ENCODE measurements around the gene P2RY2.
A peak's percentile ranks its signal among the peaks of the same experiment; 100 is the strongest.

P2RY2 gene

GRCh38 chr11:73245461-73245860 is 27.4 kb downstream of the P2RY2 start:
- H3K27ac ChIP-seq (replicated peaks; ENCODE audit: low read length): no peak overlapping the region
- no peak overlapping the region for H2BK15ac ChIP-seq (ENCODE audit: low read length)
- no peak overlapping the region for H3K4me2 ChIP-seq (ENCODE audit: insufficient read depth, low read length, poor library complexity, severe bottlenecking)
- H3K36me3 ChIP-seq (replicated peaks in 1 of 2; ENCODE audit: control insufficient read depth in 2 of 2, insufficient read depth in 2 of 2, low read length in 2 of 2): no peaks in the 10 kb centered on the region
- no peak overlapping the region for H2BK12ac ChIP-seq (ENCODE audit: low read length)
- no peak overlapping the region for H3K23ac ChIP-seq (ENCODE audit: low read depth, low read length, poor library complexity)
- no peak overlapping the region for H3K14ac ChIP-seq (ENCODE audit: low read length)
- WGBS, 2 donors (ENCODE audit: extremely low coverage in 2 of 2, insufficient read length in 2 of 2, insufficient replicate concordance in 1 of 2): no CpG with 5 or more reads among the region's 6 CpGs
- no peak overlapping the region for H3K4ac ChIP-seq (ENCODE audit: low read length)
- no peaks in the 10 kb centered on the region for H3K27me3 ChIP-seq (ENCODE audit: control insufficient read depth in 3 of 3, insufficient read depth in 3 of 3, low read depth in 1 of 3, low read length in 3 of 3)
- no peak overlapping the region for H2BK120ac ChIP-seq (ENCODE audit: low read depth, low read length)
- no peak for DNase-seq (ENCODE audit: low spot score)
- H4K91ac ChIP-seq (ENCODE audit: low read depth, low read length, poor library complexity): no peak overlapping the region
- no peak overlapping the region for H3K4me3 ChIP-seq (ENCODE audit: low read length in 2 of 2)
- peaks cover 2 to 18% of the 10 kb centered on the region in 2 donors for H3K4me1 ChIP-seq (ENCODE audit: control insufficient read depth in 2 of 2, insufficient read depth in 1 of 2, low read depth in 1 of 2, low read length in 2 of 2)
- no peaks in the 10 kb centered on the region for H3K9me3 ChIP-seq (replicated peaks in 1 of 2; ENCODE audit: control insufficient read depth in 2 of 2, insufficient read depth in 1 of 2, low read depth in 1 of 2, low read length in 2 of 2)
- H3K18ac ChIP-seq (ENCODE audit: low read length): peak overlapping the region; percentile 11
- peak overlapping the region; percentile 33 for H2AFZ ChIP-seq (ENCODE audit: low read length)
- H2AK5ac ChIP-seq (ENCODE audit: low read depth, low read length): no peak overlapping the region
- H3K9ac ChIP-seq (ENCODE audit: low read depth, low read length, poor library complexity): no peak overlapping the region
- H2BK5ac ChIP-seq (ENCODE audit: low read length): no peak overlapping the region
- H4K8ac ChIP-seq (ENCODE audit: low read depth, low read length): no peak overlapping the region
- no peaks in the 10 kb centered on the region for H3K79me1 ChIP-seq (ENCODE audit: low read depth, low read length)

- no peak overlapping the region for H4K91ac ChIP-seq (ENCODE audit: low read depth, low read length, poor library complexity)
- no peak overlapping the region for H3K27ac ChIP-seq (replicated peaks; ENCODE audit: low read length)
- H3K36me3 ChIP-seq (replicated peaks in 1 of 2; ENCODE audit: control insufficient read depth in 2 of 2, insufficient read depth in 2 of 2, low read length in 2 of 2): no peaks in the 10 kb centered on the region
- no CpG with 5 or more reads among the region's 2 CpGs for WGBS, 2 donors (ENCODE audit: extremely low coverage in 2 of 2, insufficient read length in 2 of 2, insufficient replicate concordance in 1 of 2)
- H2BK120ac ChIP-seq (ENCODE audit: low read depth, low read length): no peak overlapping the region
- no peak overlapping the region for H2AK5ac ChIP-seq (ENCODE audit: low read depth, low read length)
- no peak overlapping the region for H3K23ac ChIP-seq (ENCODE audit: low read depth, low read length, poor library complexity)
- no peak overlapping the region for H3K18ac ChIP-seq (ENCODE audit: low read length)
- H3K79me1 ChIP-seq (ENCODE audit: low read depth, low read length): no peaks in the 10 kb centered on the region
- no peak for DNase-seq (ENCODE audit: low spot score)
- H2BK15ac ChIP-seq (ENCODE audit: low read length): no peak overlapping the region
- H3K4me2 ChIP-seq (ENCODE audit: insufficient read depth, low read length, poor library complexity, severe bottlenecking): no peak overlapping the region
- H2AFZ ChIP-seq (ENCODE audit: low read length): no peak overlapping the region
- H2BK12ac ChIP-seq (ENCODE audit: low read length): no peak overlapping the region
- peaks cover 2 to 18% of the 10 kb centered on the region in 2 donors for H3K4me1 ChIP-seq (ENCODE audit: control insufficient read depth in 2 of 2, insufficient read depth in 1 of 2, low read depth in 1 of 2, low read length in 2 of 2)
- no peak overlapping the region for H4K8ac ChIP-seq (ENCODE audit: low read depth, low read length)
- no peak overlapping the region for H3K9ac ChIP-seq (ENCODE audit: low read depth, low read length, poor library complexity)
- H3K27me3 ChIP-seq (ENCODE audit: control insufficient read depth in 3 of 3, insufficient read depth in 3 of 3, low read depth in 1 of 3, low read length in 3 of 3): no peaks in the 10 kb centered on the region
- no peak overlapping the region for H3K14ac ChIP-seq (ENCODE audit: low read length)
- no peak overlapping the region for H3K4me3 ChIP-seq (ENCODE audit: low read length in 2 of 2)
- H2BK5ac ChIP-seq (ENCODE audit: low read length): no peak overlapping the region
- H3K9me3 ChIP-seq (replicated peaks in 1 of 2; ENCODE audit: control insufficient read depth in 2 of 2, insufficient read depth in 1 of 2, low read depth in 1 of 2, low read length in 2 of 2): no peaks in the 10 kb centered on the region
- no peak overlapping the region for H3K4ac ChIP-seq (ENCODE audit: low read length)
Measured at GRCh38 chr11:73246303-73246702, 28.2 kb downstream of the P2RY2 start.

- no CpG with 5 or more reads among the region's 3 CpGs for WGBS, 2 donors (ENCODE audit: extremely low coverage in 2 of 2, insufficient read length in 2 of 2, insufficient replicate concordance in 1 of 2)
- H3K14ac ChIP-seq (ENCODE audit: low read length): no peak overlapping the region
Measured at GRCh38 chr11:73248526-73249185, 30.6 kb downstream of the P2RY2 start.

GRCh38 chr11:73249304-73249703 is 31.2 kb downstream of the P2RY2 start:
- H2BK15ac ChIP-seq (ENCODE audit: low read length): no peak overlapping the region
- H2AFZ ChIP-seq (ENCODE audit: low read length): no peak overlapping the region
- no peak overlapping the region for H3K4me3 ChIP-seq (ENCODE audit: low read length in 2 of 2)
- no peaks in the 10 kb centered on the region for H3K27me3 ChIP-seq (ENCODE audit: control insufficient read depth in 3 of 3, insufficient read depth in 3 of 3, low read depth in 1 of 3, low read length in 3 of 3)
- no CpG with 5 or more reads among the region's 5 CpGs for WGBS, 2 donors (ENCODE audit: extremely low coverage in 2 of 2, insufficient read length in 2 of 2, insufficient replicate concordance in 1 of 2)
- H4K91ac ChIP-seq (ENCODE audit: low read depth, low read length, poor library complexity): no peak overlapping the region
- H3K23ac ChIP-seq (ENCODE audit: low read depth, low read length, poor library complexity): no peak overlapping the region
- no peak overlapping the region for H3K18ac ChIP-seq (ENCODE audit: low read length)
- no peak overlapping the region for H3K9ac ChIP-seq (ENCODE audit: low read depth, low read length, poor library complexity)
- no peak overlapping the region for H3K4ac ChIP-seq (ENCODE audit: low read length)
- H2BK5ac ChIP-seq (ENCODE audit: low read length): no peak overlapping the region
- no peaks in the 10 kb centered on the region for H3K36me3 ChIP-seq (replicated peaks in 1 of 2; ENCODE audit: control insufficient read depth in 2 of 2, insufficient read depth in 2 of 2, low read length in 2 of 2)
- no peak overlapping the region for H4K8ac ChIP-seq (ENCODE audit: low read depth, low read length)
- no peak for DNase-seq (ENCODE audit: low spot score)
- H3K4me1 ChIP-seq (ENCODE audit: control insufficient read depth in 2 of 2, insufficient read depth in 1 of 2, low read depth in 1 of 2, low read length in 2 of 2): peaks cover 2 to 13% of the 10 kb centered on the region in 2 donors
- no peak overlapping the region for H2BK120ac ChIP-seq (ENCODE audit: low read depth, low read length)
- no peak overlapping the region for H3K27ac ChIP-seq (replicated peaks; ENCODE audit: low read length)
- H3K14ac ChIP-seq (ENCODE audit: low read length): no peak overlapping the region
- H2AK5ac ChIP-seq (ENCODE audit: low read depth, low read length): no peak overlapping the region
- H3K9me3 ChIP-seq (replicated peaks in 1 of 2; ENCODE audit: control insufficient read depth in 2 of 2, insufficient read depth in 1 of 2, low read depth in 1 of 2, low read length in 2 of 2): no peaks in the 10 kb centered on the region
- H3K4me2 ChIP-seq (ENCODE audit: insufficient read depth, low read length, poor library complexity, severe bottlenecking): no peak overlapping the region
- no peak overlapping the region for H2BK12ac ChIP-seq (ENCODE audit: low read length)
- no peaks in the 10 kb centered on the region for H3K79me1 ChIP-seq (ENCODE audit: low read depth, low read length)

More at GRCh38 chr11:73248526-73249185, 30.6 kb downstream of the P2RY2 start:
- H2AK5ac ChIP-seq (ENCODE audit: low read depth, low read length): no peak overlapping the region
- no peaks in the 10 kb centered on the region for H3K9me3 ChIP-seq (replicated peaks in 1 of 2; ENCODE audit: control insufficient read depth in 2 of 2, insufficient read depth in 1 of 2, low read depth in 1 of 2, low read length in 2 of 2)
- H3K27ac ChIP-seq (replicated peaks; ENCODE audit: low read length): no peak overlapping the region
- no peaks in the 10 kb centered on the region for H3K36me3 ChIP-seq (replicated peaks in 1 of 2; ENCODE audit: control insufficient read depth in 2 of 2, insufficient read depth in 2 of 2, low read length in 2 of 2)
- no peak overlapping the region for H2BK15ac ChIP-seq (ENCODE audit: low read length)
- no peak overlapping the region for H3K4ac ChIP-seq (ENCODE audit: low read length)
- H3K9ac ChIP-seq (ENCODE audit: low read depth, low read length, poor library complexity): no peak overlapping the region
- no peak overlapping the region for H4K91ac ChIP-seq (ENCODE audit: low read depth, low read length, poor library complexity)
- no peak overlapping the region for H2BK12ac ChIP-seq (ENCODE audit: low read length)
- no peak overlapping the region for H3K4me3 ChIP-seq (ENCODE audit: low read length in 2 of 2)
- H3K18ac ChIP-seq (ENCODE audit: low read length): no peak overlapping the region
- no peak overlapping the region for H2AFZ ChIP-seq (ENCODE audit: low read length)
- no peak for DNase-seq (ENCODE audit: low spot score)
- H2BK5ac ChIP-seq (ENCODE audit: low read length): no peak overlapping the region
- no peak overlapping the region for H2BK120ac ChIP-seq (ENCODE audit: low read depth, low read length)
- no peaks in the 10 kb centered on the region for H3K79me1 ChIP-seq (ENCODE audit: low read depth, low read length)
- H3K4me2 ChIP-seq (ENCODE audit: insufficient read depth, low read length, poor library complexity, severe bottlenecking): no peak overlapping the region
- H3K27me3 ChIP-seq (ENCODE audit: control insufficient read depth in 3 of 3, insufficient read depth in 3 of 3, low read depth in 1 of 3, low read length in 3 of 3): no peaks in the 10 kb centered on the region
- no peak overlapping the region for H4K8ac ChIP-seq (ENCODE audit: low read depth, low read length)
- H3K23ac ChIP-seq (ENCODE audit: low read depth, low read length, poor library complexity): no peak overlapping the region
- H3K4me1 ChIP-seq (ENCODE audit: control insufficient read depth in 2 of 2, insufficient read depth in 1 of 2, low read depth in 1 of 2, low read length in 2 of 2): peaks cover 2 to 13% of the 10 kb centered on the region in 2 donors
